Measurements from ENCODE around the gene EFNA5.

- TF ChIP-seq CTCF (CRISPR knock-in tag; IDR thresholded peaks at IDR 0.05) (no peak), ATF1 (CRISPR knock-in tag; IDR thresholded peaks at IDR 0.05) (no peak), PLRG1 (conservative IDR thresholded peaks at IDR 0.05) (no peak)
Measured at GRCh38 chr5:107373549-107374263, 297.0 kb downstream of the EFNA5 start.

Measured in HepG2 (cell line).